Measurements from ENCODE around the gene ARHGEF12. TPM values are rescaled to one million over a fixed set of nuclear protein-coding genes. Genes with fewer than 3 reads are reported as not detected.
A peak's percentile ranks its signal among the peaks of the same experiment; 100 is the strongest.

ARHGEF12 gene
- total RNA-seq, 1 donor from 2014 or later: 121 TPM

GRCh38 chr11:120352405-120352804 lies 16.2 kb downstream of the ARHGEF12 start:
- H3K27ac ChIP-seq: no peak overlapping the region
- H3K4me1 ChIP-seq: peaks cover 26% of the 10 kb centered on the region
- intact Hi-C loops (cut with DNase I): no loop called here
- no peaks in the 10 kb centered on the region for H3K9me3 ChIP-seq
- no peaks in the 10 kb centered on the region for H3K27me3 ChIP-seq (ENCODE audit: low read depth)
- DNase-seq (no peak), ATAC-seq (peak in 1 of 2 donors; percentile 19)
- no peak overlapping the region for H3K4me3 ChIP-seq
- no peaks in the 10 kb centered on the region for H3K36me3 ChIP-seq
- TF ChIP-seq CTCF (IDR thresholded peaks at IDR 0.05): no peak

- Histone ChIP-seq H3K27me3 (ENCODE audit: low read depth) (no peaks in the 10 kb centered on the region), H3K27ac (no peak overlapping the region), H3K9me3 (no peaks in the 10 kb centered on the region), H3K4me3 (no peak overlapping the region), H3K36me3 (no peaks in the 10 kb centered on the region), H3K4me1 (peaks cover 16% of the 10 kb centered on the region)
- no peak for DNase-seq
- no peak for TF ChIP-seq CTCF (IDR thresholded peaks at IDR 0.05)
- intact Hi-C loops (cut with DNase I): no loop called here
- peak in 1 of 2 donors; percentile 47 for ATAC-seq
Measured at GRCh38 chr11:120354068-120354467, 17.9 kb downstream of the ARHGEF12 start.

GRCh38 chr11:120354779-120355178 lies 18.6 kb downstream of the ARHGEF12 start:
- Histone ChIP-seq H3K36me3 (no peaks in the 10 kb centered on the region), H3K4me1 (peaks cover 16% of the 10 kb centered on the region), H3K4me3 (no peak overlapping the region), H3K27ac (no peak overlapping the region), H3K27me3 (ENCODE audit: low read depth) (no peaks in the 10 kb centered on the region), H3K9me3 (no peaks in the 10 kb centered on the region)
- TF ChIP-seq CTCF (IDR thresholded peaks at IDR 0.05): no peak
- DNase-seq: no peak
- no peak for ATAC-seq
- intact Hi-C loops (cut with DNase I): no loop called here

- H3K27me3 ChIP-seq (ENCODE audit: low read depth): no peaks in the 10 kb centered on the region
- intact Hi-C loops (cut with DNase I): no loop called here
- peaks cover 18% of the 10 kb centered on the region for H3K4me1 ChIP-seq
Measured at GRCh38 chr11:120357620-120358019, 21.4 kb downstream of the ARHGEF12 start.

GRCh38 chr11:120358729-120359128 lies 22.5 kb downstream of the ARHGEF12 start:
- ATAC-seq (no peak), DNase-seq (no peak)
- Histone ChIP-seq H3K36me3 (no peaks in the 10 kb centered on the region), H3K4me1 (peaks cover 18% of the 10 kb centered on the region), H3K4me3 (no peak overlapping the region), H3K27ac (no peak overlapping the region), H3K27me3 (ENCODE audit: low read depth) (no peaks in the 10 kb centered on the region), H3K9me3 (no peaks in the 10 kb centered on the region)
- TF ChIP-seq CTCF (IDR thresholded peaks at IDR 0.05): no peak
- intact Hi-C loops (cut with DNase I): no loop called here

More at GRCh38 chr11:120357620-120358019, 21.4 kb downstream of the ARHGEF12 start:
- Histone ChIP-seq H3K9me3 (no peaks in the 10 kb centered on the region), H3K4me3 (no peak overlapping the region), H3K36me3 (no peaks in the 10 kb centered on the region), H3K27ac (no peak overlapping the region)
- DNase-seq: no peak
- TF ChIP-seq CTCF (IDR thresholded peaks at IDR 0.05): no peak
- no peak for ATAC-seq

GRCh38 chr11:120363436-120363835 lies 27.2 kb downstream of the ARHGEF12 start:
- Histone ChIP-seq H3K27ac (no peak overlapping the region), H3K27me3 (ENCODE audit: low read depth) (no peaks in the 10 kb centered on the region), H3K4me3 (no peak overlapping the region), H3K4me1 (peaks cover 9% of the 10 kb centered on the region), H3K36me3 (no peaks in the 10 kb centered on the region), H3K9me3 (no peaks in the 10 kb centered on the region)
- intact Hi-C loops (cut with DNase I): no loop called here
- DNase-seq (no peak), ATAC-seq (no peak)
- TF ChIP-seq CTCF (IDR thresholded peaks at IDR 0.05): no peak

Measured in lower lobe of right lung (tissue), 2 donors.